K562 (cell line): ENCODE data around the gene LZTFL1. TPM values are rescaled to one million over a fixed set of nuclear protein-coding genes. Genes with fewer than 3 reads are reported as not detected.
A peak's percentile ranks its signal among the peaks of the same experiment; 100 is the strongest.

Experiments
- EP400 ChIP-seq: fragments of 450-650 bp; IDR thresholded peaks from 2 replicates; pipeline ENCODE4 v1.6.1; 2017; ENCODE audit warnings: antibody characterized with exemption, mild to moderate bottlenecking, moderate library complexity
- MAFF ChIP-seq: IDR thresholded peaks from 2 replicates; pipeline ENCODE4 v1.6.1; 2012; ENCODE audit warnings: low read length, improper control_type of control experiment
- MGA ChIP-seq: fragments of 450-650 bp; IDR thresholded peaks from 2 replicates; pipeline ENCODE4 v1.6.1; 2016; ENCODE audit warnings: mild to moderate bottlenecking, moderate library complexity
- ZNF274 ChIP-seq: IDR thresholded peaks from 2 replicates; pipeline ENCODE4 v1.6.1; 2011; ENCODE audit warnings: low read depth, mild to moderate bottlenecking, low read length, moderate library complexity, borderline replicate concordance
- ZNF316 ChIP-seq: fragments of 450-650 bp; IDR thresholded peaks from 2 replicates; pipeline ENCODE4 v1.6.1; 2016
- polyA plus RNA-seq, 8 experiments: library from polyadenylated mRNA; depleted of rRNA in 4 of 8; stranded (reverse) in 5 of 8; unstranded in 3 of 8; fragments of >200 nt; fragmentation: Nextera tagmentation in 2 of 8; fragmentation: Illumina TruSeq in 1 of 8; extraction: Ambion mirVana in 2 of 8; extraction: Trizol in 1 of 8; gene quantifications; 2 replicates each; pipeline versions ENCODE4 v1.2.1 to v1.2.3, GENCODE V29; 2011 to 2014; ENCODE audit warnings: inconsistent platforms in 1 of 8, missing spikeins in 1 of 8
- total RNA-seq, 7 experiments: library from RNA; depleted of rRNA in 6 of 7; stranded (reverse); fragments of >200 nt in 6 of 7; fragmentation: Illumina TruSeq in 2 of 7; extraction: Trizol in 2 of 7; gene quantifications; 2 replicates each; pipeline versions ENCODE4 v1.2.1 to v1.2.3, GENCODE V29; 2011 to 2021; ENCODE audit warnings: low replicate concordance in 1 of 7

The LZTFL1 gene
- total and polyA plus RNA-seq, 9 of the 15 experiments (the other 6 are each of a cell fraction or from before 2014, with no cell fraction given) = 10.7 to 33.7 (median 15.3) TPM

GRCh38 chr3:45860481-45860880 lies 18.6 kb upstream of the LZTFL1 start (continued):
- TF ChIP-seq MGA = peak; percentile 94
- TF ChIP-seq EP400 = peak; percentile 35; the same call in 1 of the 2 replicates
- TF ChIP-seq ZNF316 = peak; percentile 50; the same call in 1 of the 2 replicates
- TF ChIP-seq ZNF274 = no peak
- peak; percentile 12; the same call in 1 of the 2 replicates for TF ChIP-seq MAFF
